ENCODE data around the gene SNORC.

Gene SNORC

DNA sequence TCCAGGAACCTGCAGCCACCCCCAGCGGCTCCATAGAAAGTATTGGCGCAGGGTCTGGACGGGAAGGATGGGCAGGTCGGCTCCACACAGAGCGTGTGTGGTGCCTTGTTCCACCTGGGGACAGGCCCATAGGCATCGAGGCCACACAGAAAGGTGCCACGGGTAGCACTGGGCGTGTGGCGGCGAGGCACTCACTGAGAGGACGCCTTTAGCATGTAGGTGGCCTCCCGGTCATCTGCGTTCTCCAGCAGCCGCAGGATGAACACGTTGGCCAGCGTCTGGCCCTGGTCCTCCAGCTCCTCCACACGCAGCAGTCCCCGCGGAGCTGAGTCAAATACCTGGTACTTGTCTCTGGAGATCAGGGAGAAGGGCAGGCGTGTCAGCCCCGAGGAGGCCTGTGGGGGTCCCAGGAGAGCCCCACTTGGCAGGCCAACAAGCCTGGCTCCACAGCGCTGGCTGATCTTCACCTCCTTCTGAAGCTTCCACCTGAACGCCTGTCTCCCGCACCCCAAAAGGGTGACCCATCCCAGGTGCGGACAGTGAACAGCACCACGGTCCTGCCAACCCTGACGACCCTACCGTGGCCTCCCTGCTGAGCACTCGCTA is 13.2 kb downstream of the SNORC start:
- FAIRE-seq = no peak

DNA sequence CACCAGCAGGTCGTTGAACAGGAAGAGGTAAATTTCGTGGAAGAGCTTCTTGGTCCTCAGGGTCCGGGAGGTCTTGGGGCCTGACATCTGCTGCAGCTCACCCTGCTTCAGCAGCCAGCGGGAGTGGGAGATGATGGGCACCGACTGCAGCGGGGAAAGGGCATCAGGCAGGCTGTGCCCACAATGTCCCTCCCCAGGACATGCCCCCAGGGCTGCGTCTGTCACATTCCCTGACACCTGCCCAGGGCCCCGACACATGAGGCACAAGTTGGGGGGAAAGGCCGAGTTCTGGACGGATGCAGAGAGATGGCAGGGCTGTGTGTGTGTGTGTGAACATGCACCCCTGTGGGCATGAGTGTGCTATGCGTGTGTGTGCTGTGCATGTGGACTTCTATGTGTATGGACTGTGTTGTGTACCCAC is 13.9 kb downstream of the SNORC start:
- FAIRE-seq = no peak

DNA sequence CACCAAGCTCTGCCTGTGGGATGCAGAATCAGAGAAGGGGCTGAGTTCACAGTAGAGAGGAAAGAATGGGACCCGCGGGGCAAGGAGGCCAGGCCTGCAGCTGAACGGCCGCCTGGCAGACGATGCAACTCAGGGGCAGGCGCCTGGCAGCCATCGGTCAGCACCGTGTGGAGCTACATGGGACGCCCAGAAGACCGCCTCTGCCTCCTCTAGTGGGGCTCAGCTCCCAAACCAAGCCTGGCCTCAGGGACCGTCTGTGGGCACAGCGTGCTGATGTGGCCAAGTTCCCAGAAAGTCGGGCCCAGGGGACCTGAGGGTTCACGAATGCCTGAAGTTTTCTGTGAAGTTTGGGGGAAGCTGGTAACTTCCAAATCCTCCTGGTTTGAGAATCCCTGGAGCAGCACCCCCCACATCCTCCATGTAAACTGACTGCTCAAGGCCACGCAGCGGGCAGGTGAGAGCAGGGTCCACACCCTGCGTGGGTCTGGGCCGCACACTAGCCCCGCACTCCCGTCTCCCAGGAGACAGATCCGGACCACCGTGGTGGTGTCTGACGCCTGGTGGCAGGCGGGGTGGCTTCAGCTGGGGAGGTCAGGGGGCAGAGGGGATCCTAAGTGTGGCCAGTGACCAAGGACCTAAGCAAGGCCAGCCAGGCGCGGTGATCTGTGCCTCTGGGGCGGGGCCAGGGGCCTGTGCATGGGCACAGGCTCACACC is 14.6 kb downstream of the SNORC start:
- no peak for FAIRE-seq

DNA sequence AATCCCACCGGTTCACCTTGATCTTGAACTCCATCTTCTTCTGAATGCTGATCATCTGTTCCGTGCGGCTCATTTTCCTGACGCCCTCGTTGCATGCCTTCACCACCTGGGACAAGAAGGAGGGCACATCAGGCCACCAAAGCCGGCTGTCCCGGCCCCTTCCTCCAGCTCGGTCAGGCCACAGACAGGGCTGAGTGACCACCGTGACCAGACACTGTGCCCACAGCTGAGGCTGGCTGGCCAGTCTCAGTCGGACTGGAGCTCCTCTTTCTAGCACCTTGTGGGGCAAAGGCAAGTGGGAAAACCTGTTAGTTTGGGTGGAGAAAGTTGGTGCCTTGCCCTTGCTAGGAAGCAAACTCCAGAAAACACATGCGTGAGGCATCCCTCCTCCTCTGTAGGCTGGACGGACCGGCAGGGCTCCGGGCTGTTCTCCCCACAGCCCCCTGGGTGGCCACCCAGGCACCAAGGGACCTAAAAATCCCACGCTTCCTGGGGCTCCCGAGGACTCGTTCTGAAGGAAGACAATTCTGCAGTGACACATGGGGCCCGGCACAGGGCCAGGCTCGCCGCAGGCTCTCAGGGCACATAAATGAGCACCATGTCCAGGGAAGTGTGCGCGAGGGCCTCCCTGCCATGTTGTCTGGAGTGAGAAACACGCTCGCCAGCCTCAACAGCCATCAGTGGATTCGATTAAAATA is 15.3 kb downstream of the SNORC start:
- FAIRE-seq = no peak

DNA sequence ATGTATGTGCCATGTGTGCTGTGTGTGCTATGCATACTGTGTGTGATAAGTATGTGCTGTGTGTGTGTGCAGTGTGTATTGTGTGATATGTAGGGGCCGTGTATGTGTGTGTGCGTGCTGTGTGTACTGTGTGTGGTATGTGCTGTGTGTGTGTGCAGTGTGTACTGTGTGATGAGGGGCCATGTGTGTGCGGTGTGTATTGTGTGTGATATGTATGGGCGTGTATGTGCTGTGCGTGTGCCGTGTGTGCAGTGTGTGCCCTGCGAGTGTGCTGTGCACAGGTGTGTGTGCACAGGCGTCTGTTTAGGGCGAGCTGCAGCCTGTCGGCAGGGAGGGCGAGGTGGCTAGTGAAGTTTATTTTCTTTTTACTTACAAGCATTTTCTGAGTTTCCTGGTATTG is 16.1 kb downstream of the SNORC start:
- FAIRE-seq = no peak

DNA sequence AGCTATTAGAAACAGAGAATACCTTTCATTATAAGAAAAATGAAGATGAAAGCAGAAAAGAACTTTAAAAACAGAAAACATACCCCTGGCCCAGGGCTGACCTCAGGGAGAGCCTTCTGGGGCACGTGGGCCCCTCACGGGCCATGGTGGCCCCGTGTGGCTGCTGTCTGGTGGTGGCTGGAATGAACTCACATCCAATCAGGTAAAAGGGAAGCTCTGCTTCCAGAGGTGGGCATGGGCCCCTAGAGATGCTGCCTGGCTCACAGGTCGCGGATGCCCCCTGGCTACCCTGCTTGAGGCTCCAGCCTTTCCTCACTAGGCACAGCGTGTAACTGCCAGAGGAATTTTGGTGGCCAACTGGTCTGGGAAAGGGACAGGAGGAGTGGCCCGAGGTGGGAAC is 16.6 kb downstream of the SNORC start:
- no peak for FAIRE-seq

DNA sequence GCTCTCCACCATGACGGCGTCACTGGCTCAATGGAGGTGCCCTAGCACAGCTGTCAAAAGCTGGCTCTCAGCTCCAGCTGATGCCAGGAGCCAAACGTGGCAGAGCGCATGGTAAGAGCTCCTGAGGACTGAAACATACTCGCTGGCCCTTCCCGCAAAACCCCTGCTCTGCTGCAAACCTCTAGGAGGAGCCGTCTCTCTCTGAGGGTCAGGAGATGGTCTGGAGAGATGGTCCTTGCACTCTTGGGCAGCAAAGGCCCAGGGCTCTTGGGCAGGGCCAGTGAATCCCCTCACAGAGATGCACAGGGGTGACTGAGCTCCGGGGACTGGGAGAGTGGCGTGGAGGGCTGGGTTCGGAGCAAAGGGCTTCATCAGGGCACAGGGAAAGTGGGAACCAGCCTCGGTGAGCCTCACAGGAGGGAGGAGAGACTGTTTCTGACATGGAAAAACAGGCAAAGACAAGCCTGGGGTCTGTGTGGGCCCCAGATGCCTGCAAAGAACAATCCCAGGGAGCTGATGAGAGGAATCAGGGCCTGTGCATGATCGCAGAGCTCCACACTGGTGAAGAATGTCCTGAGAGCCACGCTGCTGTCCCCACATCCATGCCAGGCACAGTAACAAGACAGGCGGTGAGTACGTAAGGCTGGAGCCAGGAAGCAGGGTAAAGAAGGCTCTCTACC is 17.2 kb downstream of the SNORC start:
- FAIRE-seq = no peak

DNA sequence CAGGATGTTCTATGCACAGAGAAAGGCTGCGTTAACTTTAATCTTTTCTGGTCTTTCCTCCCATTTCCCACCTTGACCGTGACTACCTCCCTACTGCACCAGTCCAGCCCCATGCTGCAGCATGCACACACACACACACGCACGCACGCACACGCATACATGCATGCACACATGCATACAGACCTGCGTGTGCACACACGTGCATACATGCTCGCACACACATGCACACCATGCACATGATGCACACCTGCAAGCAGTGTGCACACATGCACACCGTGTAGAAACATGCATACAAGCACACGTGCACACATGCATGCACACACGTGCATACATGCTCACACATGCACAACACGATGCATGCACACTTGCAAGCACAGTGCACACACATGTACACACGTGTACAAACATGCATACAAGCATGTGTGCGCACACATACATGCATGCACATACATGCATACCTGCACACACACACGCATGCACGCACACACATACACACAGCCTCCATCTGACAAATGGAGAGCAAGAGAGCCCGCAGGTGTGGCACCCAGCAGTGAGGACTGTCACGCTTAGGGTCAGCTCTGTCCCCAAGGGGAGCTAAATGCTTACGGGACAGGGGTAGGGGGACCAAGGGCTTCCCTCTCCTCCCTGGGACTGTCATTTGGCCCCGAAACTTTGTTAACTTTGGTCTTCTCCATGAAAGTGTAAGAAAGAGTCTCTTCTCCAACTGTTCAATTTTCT is 18.2 kb downstream of the SNORC start:
- no peak for FAIRE-seq

DNA sequence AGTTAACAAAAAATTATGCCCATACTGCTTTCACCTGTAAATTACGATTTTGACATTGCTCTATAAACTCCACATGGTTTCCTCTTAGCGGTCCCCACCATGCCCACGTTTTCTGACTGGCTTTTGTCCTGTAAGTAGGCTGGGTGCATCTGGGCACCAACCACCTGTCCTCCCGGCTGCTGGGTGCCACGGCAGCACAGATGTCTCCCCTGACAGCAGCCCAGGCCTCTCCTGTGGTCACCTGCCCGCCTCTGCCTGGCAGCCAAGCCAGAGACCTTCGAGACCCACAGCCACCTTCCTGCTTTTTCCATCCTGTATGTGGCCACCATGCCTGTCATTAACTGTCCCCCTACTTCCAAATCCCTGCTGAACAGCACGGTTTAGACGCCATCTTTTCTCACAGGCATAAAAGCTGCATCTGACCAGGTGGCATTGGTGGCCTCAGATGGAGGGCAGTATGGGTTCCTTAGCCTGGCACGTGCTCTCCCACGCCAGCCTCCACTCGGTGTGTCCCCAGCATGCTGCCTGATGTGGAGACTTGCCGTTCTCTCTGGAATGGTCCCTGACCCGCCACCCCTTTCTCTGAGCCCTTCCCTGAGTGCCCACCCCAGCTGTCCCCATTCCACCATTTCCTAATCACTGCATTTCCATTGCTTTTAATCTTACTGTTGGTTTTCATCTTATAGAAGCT is 18.9 kb downstream of the SNORC start:
- no peak for FAIRE-seq

DNA sequence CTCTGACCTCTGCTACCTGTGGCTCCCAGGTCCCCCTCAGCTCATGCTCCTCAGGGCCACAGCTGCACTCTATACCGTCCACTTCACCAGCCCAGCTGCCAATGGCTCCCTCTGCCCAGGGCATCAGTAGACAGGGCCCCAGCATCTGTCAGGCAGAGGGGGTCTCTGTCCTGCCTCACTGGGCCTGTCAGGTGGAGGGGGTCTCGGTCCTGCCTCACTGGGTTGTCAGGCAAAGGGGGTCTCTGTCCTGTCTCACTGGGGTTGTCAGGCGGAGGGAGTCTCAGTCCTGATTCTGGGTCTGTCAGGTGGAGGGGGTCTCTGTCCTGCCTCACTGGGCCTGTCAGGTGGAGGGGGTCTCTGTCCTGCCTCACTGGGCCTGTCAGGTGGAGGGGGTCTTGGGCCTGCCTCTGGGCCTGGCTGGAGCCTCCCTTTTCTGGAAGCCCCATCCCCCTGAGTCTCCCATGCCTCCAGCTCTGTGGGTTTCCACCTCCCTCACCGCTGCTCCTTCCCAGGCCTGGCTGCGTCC is 19.9 kb downstream of the SNORC start:
- no peak for FAIRE-seq

DNA sequence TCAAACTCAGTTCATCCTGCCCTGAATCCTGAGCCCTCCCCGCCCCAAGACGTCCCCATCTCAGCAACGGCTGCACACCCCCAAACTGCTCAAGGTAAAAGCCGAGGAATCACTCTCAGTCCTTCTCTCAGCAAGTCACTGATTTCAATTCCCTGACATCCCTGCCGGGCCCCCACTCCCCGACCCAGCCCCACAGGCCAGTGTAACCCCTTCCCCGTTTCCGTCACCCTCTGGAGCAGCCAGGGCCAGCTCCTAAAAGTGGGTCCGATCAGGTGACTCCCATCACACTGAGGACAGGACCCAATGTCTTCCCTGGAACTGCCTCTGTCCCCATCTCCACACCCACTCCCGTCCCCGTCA is 20.5 kb downstream of the SNORC start:
- no peak for FAIRE-seq

DNA sequence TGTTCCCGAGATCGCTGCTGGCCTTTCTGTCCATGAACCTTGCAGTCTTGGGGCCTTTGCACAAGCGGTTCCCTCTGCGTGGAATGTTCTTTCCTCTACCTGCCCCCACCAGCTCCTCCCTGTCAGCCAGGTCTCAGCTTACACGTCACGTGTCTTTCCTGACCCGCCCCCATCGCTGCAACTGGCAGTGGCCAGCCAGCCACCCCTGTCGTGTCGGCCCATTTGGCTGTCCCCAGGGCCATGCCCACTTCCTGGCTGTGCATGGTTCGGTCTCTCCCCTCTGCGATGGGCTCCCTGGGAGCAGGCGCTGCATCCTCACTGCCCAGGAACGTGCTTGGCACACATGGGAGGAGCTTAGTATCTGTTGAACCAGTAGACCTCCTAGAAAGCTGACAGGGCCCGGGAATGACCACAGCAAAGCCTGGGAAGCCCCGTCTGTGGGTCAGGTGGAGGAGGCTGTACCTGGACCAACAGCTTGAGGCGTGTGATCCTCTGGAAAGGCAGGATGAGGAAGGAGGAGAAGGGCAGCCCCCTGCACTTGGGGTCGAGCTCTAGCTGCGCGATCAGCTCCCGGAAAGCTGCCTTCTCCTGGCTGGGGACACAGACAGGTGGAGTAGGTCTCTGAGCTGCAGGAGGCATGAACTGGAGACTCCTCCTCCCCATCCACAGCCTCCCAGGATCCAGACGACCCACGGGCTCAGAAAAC is 21.0 kb downstream of the SNORC start:
- no peak for FAIRE-seq

DNA sequence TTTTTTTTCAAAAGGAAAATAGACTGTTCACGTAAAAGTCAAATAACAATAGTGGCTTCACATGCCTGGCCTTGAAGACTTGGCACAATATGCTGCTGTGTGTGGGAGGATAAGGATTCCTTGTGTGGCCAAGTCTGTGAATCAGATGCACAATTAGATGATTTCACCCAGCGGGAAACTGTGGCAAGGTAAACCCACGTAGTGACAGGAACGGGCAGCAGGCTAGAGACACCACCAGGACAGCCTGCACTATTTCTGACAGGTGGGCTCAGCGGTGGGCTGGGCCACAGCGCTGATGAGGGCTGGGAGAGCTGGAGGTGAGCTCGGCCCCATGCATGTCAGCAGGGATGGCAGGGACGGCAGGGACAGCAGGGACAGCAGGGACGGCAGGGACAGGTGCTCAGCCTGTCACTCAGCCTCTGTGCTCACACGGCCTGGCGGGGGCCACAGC is 21.6 kb downstream of the SNORC start:
- no peak for FAIRE-seq

DNA sequence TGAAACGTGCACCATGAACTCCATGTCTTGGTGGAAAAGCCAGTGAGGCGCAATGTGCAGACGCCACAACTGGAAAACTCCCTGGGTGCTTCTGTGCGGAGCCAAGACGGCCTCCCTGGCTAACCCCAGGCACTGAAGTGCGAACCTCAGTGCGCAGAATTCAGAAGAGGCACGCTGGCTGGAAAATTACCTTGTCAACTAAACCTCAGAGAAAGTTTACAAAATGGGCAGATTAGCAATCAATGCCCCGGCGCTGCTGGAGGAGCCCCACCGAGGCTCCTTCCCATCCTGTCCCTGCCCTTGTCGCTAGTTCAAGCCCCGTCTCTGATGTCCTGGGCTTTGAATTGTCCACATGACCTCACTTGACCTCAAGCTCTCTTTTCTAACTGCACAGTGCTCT is 22.2 kb downstream of the SNORC start:
- no peak for FAIRE-seq

DNA sequence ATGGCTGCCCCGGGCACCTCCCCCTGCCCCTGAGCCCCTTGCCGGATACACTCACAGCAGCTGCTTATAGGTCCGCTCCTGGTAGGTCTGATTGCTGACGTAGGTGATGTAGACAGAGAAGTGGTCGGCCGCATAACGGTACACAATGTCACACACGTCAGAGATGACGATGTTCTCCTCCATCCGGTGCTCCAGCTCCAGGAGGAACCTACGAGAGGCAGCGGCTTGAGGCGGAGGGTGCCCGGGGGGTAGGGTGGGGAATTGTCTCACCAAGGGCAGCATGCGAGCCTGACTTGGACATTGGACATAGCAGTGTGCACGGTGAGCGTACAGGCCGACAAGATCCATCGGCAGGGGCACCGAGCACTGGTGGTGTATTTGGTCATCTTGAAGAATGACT is 22.8 kb downstream of the SNORC start:
- no peak for FAIRE-seq

DNA sequence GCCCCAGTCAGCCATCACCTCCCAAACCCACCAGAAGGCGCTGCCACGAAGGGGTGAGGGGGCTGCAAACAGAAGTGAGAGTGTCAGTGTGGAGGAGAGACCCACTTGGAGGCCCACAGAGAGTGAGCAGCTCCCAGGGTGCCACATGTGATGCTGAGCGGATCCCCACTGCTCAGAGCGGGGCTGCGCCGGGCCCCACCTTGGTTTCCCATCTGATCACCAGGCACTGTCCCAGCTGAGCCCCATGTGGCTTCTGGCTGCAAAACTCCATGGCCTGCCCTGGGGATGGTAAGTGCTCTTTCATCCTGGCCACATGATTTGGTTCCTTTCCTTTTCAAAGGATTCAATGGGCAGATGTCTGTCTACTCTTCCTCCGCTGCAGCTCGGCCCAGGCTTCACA is 23.8 kb downstream of the SNORC start:
- no peak for FAIRE-seq

DNA sequence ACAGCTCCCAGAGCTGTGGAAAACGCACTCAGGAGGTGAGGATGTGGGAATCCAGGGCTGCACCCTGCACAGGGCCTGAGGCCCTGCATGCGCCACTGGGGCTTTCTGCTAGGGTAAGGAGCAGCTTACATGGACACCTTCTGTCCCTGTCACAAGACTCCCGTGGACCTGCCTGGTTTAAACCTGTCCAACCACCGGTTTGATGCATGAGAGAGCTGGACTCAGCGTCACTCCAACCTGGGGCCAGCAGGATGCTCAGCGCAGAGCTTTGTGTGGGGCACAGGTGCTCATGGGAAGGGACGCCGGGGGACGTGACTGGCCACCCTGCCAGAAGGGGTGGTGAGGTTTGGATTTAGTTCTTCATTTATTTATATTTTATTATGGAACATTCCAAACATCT is 24.2 kb downstream of the SNORC start:
- no peak for FAIRE-seq

DNA sequence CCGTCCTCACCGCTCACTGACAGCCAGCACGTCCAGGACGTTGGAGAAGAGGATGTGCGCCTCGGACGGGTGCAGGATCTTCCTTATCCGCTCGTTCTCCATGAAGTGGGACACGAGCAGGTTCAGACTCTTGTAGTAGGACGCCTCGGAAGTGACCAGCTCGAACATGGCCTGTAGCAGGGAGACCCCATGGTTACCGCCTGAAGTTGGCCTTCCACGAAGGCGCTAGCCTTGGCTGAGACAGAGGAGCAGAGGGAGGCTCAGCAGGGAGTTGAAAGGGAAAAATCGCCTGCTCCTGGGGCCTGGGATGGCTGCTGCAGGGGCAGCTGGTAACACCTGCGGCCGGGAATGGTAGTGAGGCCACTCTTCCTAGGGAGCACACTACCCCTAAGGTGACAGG is 24.7 kb downstream of the SNORC start:
- no peak for FAIRE-seq

DNA sequence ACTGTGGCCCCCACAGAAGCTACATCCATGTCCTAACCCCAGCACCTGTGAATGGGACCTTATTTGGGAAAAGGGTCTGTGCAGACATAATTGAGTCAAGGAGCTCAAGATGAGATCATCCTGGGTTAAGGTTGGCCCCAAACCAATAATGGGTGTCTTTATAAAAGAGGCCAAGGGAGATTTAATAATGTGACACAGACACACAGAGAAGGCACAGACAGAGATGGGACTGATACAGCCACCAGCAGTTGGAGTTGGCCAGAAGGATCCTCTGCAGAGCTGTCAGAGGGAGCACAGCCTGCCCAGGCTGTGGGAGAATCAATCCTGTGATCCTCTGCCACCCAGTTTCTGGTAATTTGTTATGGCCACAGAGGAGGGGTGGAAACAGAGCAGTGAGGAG is 26.0 kb downstream of the SNORC start:
- no peak for FAIRE-seq

DNA sequence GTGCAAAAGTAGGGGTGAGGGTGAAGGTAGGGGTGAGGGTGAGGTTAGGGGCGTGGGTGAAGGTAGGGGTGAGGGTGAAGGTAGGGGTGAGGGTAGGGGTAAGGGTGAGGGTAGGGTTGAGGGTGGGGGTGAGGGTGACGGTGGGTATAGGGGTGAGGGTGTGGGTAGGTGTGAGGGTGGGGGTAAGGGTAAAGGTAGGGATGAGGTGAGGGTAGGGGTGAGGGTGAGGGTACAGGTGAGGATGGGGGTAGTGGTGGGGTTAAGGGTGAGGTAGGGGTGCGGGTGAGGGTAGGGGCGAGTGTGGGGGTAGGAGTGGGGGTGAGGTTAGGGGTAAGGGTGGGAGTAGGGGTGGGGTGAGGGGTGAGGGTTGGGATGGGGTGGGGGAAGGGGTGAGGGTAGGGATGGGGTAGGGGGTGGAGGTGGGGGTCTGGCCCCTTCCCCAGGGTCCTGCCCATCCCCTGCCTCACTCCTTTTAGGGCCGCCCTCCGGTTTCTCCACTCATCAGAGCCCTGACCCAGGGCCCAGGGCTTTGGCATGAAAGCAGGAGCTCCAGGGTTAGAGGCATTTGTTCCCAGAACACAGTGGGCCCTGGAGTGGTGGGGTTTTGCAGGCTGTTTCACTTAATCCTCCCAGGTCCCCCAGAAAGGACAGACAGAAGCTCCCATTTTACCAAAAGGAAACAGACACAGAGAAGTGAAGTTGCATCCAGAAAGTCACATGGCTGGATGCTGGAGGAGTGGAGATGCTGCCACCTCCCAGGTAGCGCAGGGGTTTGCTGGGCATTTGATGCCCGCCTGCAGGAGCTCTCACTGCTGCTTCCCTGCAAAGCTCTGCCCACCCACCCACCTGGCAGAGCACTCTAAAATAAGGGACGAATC is 26.9 kb downstream of the SNORC start:
- FAIRE-seq = no peak
